Activated CD4-positive, alpha-beta T cell treated with anti-CD3 and anti-CD28 coated beads, Interleukin-2, amount 50 U/mL, for 1 hour (primary cell): ENCODE data around the gene DSCAM.
"Not testable (repeated sequence)": the region's sequence is repeated elsewhere in the genome, so short reads cannot be mapped to it uniquely, and the experiment has no call there.

ENCODE experiments used
- DNase-seq: peaks from one replicate; pipeline ENCODE4 v3.0.0-alpha.2; 2020

Gene DSCAM, protein sequence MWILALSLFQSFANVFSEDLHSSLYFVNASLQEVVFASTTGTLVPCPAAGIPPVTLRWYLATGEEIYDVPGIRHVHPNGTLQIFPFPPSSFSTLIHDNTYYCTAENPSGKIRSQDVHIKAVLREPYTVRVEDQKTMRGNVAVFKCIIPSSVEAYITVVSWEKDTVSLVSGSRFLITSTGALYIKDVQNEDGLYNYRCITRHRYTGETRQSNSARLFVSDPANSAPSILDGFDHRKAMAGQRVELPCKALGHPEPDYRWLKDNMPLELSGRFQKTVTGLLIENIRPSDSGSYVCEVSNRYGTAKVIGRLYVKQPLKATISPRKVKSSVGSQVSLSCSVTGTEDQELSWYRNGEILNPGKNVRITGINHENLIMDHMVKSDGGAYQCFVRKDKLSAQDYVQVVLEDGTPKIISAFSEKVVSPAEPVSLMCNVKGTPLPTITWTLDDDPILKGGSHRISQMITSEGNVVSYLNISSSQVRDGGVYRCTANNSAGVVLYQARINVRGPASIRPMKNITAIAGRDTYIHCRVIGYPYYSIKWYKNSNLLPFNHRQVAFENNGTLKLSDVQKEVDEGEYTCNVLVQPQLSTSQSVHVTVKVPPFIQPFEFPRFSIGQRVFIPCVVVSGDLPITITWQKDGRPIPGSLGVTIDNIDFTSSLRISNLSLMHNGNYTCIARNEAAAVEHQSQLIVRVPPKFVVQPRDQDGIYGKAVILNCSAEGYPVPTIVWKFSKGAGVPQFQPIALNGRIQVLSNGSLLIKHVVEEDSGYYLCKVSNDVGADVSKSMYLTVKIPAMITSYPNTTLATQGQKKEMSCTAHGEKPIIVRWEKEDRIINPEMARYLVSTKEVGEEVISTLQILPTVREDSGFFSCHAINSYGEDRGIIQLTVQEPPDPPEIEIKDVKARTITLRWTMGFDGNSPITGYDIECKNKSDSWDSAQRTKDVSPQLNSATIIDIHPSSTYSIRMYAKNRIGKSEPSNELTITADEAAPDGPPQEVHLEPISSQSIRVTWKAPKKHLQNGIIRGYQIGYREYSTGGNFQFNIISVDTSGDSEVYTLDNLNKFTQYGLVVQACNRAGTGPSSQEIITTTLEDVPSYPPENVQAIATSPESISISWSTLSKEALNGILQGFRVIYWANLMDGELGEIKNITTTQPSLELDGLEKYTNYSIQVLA (N-terminal part only)

DNA sequence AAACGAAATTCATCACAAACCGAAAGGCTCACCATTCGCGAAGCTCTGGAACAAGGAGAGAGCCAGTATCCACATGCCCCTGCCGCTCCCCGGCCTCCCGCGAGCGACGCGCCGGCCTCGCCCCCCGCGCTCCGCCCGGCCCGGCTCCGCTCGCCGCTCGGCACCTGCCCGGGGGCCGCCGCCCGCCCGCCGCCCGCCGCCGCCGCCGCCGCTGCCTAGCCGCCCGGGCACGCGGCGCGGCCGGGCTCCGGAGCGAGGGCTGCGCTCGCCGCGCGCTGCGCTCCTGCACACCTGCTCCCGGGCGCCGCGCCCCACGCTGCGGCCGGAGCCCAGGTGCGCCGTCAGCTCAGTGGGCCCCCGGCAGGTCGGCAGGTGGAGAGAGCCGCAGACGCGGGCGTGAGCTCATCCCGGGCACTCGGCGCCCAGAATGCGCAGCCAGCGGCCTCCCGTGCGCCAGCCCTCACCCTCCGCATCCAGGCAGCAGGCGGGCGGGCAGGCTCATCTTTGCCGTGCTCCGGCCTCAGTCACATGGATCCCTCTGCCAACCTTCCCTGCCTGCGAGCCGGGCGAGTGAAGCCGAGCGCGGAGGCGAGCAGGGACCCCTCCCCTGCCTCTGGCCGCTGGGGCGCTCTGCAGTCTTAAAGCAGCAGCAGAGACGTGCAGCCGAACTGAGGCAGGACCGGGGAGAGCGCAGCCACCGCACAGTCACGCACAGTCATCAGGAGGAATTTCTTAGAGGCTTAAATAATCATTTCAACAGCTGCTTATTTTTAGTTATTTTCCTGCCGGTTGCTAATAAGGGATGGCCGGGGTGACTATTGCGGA lies at the start of gene DSCAM:
DSCAM (minus strand) TSS at position 572 of the 825 bp plus-strand sequence; CDS start at position 75, 497 bp downstream.
- DNase-seq: no peak

DNA sequence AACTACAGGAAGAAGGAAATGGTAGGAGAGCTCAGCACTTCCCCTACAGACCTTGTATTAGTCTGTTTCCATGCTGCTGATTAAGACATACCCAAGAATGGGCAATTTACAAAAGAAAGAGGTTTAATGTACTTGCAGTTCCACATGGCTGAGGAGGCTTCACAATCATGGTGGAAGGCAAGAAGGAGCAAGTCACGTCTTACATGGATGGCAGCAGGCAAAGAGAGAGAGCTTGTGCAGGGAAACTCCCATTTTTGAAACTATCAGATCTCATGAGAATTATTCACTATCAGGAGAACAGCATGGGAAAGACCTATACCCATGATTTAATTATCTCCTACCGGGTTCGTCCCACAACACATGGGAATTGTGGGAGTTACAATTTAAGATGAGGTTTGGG lies 48.7 kb upstream of the DSCAM start:
- not testable (repeated sequence) for DNase-seq

DNA sequence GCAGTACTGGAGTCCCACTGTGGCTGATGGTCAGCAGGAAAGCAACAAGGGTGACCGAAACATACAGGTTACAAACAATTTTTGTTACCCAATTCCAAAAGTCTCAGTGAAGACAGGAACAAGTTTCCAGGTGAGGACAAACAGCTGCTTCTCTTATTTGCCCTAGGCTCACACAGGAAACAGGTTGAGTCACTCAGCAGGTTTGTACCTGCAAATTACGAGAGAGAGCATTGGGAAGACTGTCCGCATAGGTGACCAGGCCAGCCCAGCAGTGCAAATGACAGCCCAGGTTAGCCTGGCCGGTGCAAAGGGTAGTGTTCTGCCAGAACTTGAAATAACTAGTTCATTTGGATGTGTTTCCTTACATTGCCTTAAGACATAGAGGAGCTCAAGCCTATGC lies 40.0 kb upstream of the DSCAM start:
- DNase-seq: no peak

DNA sequence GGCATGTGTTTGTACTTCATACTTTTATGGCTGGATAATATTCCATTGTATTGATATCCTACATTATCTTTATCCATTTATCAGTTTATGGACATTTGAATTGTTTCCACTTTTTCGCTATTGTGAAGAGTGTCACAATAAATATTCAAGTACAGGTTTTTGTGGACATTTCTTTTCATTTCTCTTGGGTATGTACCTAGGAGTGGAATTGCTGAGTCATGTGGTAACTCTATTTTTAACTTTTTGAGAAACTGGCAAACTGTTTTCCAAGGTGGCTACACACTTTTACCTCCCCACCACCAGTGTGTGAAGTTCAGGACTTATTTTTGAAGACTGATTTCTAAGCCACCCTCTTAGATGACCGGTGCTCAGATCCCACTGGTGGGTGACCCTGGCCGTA lies 39.0 kb upstream of the DSCAM start:
- no peak for DNase-seq

DNA sequence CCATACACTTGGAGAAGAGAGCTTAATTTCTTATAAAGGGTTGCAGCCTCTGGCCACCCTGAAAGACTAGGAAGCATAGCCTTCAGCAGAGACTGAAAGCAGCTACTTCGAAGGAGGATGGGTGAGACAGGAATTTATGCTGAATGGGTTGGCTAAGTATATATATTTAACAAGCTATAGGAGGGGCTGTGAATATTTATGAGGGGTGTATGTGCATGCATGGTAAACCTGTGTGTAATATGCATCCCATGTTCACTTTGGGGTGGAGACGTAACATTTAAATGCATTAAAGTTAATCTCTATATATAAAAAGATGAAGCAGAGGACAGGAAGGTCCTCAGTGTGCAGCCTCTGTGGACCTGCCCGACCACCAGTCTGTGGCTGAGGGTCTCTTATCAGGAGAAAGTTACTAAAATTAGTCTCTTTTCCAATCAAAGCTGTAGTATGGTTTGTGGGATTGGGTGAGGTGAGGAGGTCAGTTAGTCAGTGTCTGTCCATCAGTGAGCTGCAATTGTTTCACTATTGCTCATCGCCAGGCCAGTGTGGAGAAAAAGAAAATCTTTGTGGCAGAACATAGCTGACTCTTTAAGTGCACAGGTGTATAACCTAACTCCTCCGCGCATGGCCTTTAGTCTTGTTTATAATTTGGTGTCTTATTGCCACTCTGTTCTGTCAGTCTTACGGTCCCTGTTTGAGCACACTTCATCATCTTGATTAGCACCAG lies 35.4 kb upstream of the DSCAM start:
- DNase-seq: no peak

DNA sequence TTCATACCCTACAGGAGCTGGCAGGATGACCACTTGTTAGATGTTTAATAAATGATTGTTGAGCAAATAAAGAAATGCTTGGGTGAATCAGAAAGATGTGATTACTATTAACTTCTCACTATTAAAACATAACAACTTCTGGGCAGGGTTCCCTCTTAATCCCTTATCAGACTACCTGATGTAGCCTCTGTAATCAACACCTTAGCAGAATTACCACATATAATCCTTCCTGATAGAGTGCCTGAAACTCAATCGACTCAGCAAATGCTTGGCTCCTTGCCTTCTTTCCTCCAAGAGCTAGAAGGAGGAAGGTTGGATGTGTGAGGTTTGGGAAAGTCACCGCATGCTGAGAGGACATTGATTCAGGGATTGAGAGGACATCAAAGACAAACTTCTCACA lies 34.8 kb upstream of the DSCAM start:
- DNase-seq: no peak

DNA sequence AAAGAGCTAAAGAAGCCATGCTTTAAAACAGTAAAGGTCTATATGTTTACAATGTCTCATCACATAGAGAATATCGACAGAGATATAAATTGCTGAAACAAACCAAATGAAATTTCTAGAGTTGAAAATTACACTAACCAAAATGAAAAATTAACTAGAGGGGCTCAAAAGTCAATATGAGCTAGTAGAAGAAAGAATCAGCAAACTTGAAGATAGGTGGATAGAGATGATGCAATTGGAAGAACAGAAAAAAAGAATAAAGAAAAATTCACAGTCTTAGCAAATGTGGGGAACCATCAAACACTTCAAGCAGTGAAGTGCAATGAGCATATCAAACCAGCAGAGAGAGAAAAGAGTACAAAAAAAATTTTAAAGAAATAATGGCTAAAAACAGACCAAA lies 24.1 kb upstream of the DSCAM start:
- DNase-seq: no peak

DNA sequence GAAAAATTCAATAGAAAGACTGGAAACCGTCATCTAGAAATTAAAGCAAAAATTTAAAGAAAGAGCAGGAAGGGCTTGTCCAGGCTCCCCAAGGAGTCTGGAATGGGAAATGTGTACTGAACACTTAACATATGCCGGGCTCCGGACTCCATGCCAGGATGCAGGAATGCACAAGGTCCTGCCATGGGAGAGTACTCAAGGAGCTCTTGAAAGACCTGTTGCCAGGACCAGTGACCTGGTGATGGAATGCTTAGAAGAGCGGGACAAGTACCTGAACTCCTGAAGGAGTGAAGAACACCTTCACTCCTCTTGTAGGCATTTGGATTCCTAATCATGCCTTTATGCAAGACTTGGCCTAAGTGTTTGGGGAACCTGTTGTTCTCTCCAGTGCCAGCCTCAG lies 16.9 kb upstream of the DSCAM start:
- no peak for DNase-seq

DNA sequence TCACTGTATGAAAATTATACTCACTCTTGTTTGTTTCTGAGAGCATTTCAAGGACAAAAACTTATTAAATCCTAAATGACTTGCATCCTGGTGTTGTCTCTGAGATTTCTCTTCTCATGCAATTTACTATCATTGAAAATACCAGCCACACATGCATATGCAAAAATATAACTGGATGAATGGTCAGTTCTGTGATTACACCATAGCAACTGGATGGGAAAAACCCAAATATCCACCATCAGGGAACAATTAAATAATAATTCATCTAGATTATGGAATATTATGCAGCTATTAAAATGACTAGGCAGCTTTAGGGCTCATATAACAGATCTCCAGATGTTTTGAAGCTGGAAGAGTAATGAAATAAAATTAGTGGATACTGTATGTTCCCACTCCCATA lies 11.6 kb upstream of the DSCAM start:
- DNase-seq: no peak

DNA sequence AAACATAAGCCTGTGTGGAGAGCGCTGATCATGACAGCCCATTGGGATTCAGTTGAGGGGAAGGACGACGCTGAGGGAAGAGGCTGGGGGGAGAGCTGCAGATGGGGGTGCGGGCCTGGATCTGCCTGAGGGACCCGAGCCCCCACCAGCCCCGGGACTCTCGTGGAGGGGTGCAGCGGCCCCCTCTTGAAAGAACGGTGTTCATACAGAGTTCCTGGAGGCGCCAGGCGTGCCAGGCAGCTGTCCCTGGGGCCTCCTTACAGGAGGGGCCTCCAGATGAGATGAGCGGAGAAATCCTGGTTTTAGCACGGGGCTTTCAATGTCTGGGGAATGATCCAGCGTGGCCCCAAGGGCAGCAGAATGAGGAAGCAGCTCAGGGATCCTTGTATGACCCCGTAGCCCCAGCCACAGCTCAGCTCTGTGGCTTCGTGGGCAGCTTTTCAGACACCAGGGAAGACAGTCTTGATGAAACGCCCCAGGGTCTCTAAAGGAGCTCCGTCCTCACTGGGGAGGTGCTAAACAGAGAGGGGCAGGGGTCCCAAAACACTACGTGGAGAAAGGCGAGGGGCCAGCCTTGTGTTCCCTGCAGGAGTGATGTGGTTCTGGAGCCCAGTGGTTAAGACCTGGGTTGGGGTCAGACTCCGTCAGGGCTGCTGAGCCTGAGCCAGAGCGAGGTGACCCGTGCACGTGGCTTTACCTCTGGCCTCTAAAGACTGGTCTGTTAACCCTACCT lies 7.2 kb upstream of the DSCAM start:
- no peak for DNase-seq

DNA sequence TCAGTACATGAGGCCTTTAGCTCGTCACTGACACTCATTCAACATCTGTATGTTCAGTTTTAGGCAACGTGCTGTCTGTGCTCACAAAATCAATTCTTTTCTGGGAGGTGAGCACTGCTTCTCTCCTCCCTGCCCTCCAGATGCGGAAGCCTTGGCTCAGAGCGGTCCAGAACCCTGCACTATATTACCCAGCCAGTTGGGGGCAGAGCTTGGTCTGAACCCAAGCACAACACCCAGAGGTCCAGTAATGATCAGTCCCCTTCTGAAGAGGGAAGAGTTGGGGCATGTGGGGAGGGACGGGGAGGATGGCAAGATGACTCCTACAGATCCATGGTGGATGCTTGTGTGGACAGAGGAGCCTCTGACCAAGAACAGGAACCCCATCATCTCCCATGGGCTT lies 5.6 kb upstream of the DSCAM start:
- no peak for DNase-seq

DNA sequence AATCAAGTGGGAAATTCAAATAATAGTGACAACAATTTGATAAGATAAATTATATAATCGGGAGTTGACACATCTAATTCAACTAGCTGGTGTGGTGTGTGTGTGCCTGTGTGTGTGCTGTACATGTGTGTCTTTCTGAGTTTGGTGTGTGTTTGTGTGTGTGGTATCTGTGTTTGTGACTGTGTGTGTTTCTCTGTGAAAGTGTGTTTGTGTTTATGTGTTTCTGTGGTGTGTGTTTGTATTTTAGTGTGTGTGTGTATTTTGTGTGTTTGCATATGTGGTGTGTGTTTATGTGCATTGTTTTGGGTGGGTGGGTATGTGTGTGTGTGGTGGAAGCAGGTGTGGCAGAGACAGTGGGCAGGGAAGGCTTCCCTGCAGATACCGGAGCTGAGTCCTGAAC lies 4.8 kb upstream of the DSCAM start:
- no peak for DNase-seq

DNA sequence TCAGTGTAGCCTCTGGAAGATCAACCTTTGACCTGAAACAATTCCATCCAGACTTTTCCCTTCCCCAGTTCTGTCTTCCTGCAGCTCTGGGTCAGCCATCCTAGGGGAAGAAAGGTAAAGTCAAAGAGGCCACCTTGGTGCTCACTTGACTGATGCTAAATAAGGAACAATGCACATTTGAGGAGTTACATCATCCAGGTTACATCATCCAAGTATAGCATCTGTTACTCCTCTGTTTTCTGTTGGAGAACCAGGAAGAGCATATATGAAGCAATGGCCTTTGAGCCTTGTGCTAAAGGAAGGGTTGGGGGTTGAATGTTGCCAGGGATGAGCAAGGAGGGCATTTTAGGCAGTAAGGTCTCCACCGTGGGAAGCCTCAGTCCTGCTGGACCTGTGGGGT lies 3.1 kb upstream of the DSCAM start:
- DNase-seq: no peak

DNA sequence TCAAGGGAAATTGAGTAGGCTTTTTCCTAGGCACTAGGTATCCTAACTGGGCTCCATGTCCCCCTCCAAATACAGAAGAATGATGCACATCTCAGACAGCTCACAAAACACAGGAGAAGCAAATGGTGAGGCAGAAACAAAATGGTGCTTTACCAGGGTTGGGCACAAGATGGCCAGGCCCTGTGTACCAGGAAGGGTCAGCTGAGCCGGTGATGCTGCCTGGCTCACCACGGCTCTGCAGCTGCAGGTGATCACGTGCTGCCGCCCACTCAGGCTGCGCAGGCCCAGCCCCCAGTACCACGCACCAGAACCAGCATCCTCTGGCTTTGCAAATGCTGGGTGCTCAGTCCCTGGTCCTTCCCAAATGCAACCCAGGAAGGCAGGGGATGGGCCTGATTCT lies 993 bp upstream of the DSCAM start:
- DNase-seq: no peak

DNA sequence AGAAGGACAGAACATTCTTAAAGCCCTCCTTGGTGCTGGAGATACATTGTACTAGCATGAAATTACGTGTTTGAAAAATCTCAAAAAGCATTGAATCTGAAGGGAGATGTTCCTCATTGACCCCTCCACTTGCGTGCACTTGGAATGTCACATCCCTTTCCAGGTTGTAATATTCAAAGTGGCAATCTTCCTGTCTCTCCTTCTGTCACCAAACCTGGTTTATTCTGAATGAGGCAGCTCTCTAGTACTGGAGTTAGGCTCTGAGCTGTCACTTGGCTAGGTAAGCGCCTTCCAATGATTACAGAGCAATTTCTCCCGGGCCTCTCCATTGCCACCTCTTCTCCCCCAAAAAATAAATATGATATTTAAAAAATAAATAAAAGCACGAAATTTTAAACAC lies 855 bp downstream of the DSCAM start:
- DNase-seq: no peak

DNA sequence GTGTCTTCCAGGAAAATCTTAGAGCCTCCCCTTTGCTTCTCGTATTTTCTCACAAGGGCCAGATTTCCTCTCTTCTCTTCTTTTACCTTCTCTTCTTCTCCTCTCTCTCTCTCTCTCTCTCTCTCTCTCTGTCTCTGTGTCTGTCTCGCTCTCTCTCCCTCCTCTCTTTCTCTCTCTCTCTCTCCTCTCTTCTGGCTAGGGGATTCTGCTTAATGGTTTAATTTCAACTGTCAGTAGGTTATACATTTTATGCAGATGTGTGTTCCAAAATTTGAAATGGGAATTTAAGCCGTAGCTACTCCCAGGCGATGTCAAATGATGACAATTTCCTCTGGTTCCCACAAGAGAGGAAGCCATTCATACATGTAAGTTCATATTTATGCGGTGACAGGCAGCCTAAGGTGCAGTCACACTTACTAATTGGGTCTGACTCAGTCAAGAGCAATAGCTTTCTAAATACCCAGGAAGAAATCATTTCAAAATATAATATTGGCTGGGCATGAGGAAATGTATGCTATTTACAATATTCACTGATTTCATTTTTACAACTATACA lies 1.4 kb downstream of the DSCAM start:
- DNase-seq: no peak

DNA sequence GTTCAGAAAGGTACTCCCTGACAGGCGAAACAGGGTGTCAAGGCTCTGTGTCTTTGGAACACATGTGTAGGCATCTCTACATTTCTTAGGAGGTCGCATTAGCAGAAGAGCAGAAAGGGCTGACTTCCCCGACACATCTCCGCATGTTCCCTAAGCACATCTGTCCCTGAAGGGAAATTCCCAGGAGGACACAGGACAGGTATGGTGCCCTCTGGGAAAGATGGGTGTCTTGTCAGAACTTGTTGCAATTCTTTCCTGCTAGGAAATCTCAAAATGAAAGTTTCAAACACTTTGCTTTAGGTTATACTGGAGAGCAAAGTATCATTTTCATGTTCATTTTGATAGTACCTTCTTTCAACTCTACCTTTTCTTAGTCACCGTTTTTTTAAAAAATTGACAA lies 2.0 kb downstream of the DSCAM start:
- DNase-seq: no peak

DNA sequence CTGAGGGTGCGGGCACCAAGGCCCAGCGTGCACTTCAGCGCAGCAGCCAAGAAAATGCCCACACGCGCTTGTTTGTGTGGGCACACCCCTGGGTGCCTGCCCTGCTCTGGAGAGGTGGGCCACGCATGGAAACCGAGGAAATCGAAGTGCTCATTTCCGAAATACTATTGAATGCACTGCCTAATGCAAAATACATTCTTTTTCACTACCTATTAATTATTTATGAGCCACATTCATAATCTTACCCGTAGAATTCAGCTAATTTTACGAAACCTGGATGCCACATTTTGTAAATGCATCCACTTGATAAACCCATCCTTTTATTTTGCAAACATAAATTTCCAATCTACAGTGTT lies 4.8 kb downstream of the DSCAM start:
- DNase-seq: no peak

DNA sequence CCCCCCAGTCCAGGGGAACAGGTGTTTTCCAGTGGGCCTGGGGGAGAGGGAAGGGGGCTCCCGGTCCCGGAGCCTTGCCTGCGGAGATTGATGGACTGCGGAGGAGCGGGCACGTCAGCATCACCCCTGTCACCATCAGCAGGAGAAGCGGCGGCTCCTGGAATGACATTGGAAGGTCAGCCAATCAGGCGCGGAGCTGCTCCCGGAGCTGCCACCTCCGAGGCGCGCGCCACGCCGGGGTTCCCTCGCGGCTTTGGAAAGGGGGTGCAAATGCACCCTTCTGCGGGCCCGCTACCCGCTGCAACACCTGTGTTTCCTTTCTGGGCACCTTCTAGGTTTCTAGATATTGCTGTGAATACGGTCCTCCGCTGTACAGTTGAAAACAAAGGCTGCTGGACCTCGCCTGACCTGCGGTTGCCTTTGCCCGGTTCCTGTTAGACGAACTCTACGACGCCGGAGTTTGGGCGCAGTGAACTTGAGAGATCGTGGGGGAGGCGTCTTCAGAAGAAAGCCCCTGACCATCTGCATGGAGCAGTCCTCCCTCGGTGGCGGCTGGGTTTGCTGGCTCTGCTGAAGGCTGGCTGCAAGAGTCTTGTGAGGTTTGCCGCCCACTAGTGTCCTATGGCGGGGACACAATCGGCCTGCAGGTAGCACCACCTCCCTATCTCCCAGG lies 5.3 kb downstream of the DSCAM start:
- no peak for DNase-seq

DNA sequence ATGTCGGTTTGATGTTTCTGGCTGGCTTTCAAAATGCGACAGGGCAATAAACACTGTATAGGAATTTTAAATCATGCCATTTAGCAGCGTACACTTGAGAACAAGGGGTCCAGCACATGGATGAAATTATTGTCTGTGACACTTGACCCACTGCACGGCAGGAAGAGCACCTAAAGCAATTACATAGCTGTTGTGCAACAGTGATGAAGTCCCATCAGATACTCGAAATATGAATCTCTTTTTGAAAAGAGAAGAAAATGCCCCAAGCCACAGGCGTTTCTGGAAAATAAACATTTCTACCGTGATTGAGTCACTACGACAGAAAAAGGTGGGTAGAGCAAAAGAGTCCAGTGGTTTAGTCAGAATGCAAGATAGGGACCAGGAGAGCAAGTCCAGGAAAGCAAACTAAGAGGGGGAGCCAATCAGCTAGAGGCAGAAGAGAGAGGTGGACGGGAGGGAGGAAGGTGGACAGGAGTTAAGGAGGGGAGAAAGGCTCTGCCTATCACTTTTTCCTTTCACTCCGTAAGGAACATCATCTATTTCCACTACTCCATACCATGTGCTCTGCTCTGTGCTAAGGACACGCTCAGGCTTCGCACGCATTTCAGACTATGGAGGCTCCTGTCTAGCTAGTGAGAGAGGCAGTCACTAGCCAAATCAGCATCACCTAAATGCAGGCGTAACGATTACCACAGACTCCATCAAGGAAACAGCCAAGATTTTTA lies 6.4 kb downstream of the DSCAM start:
- DNase-seq: no peak
